ENCODE measurements around the gene CORO7.

The CORO7 gene

GRCh38 chr16:4425378-4426020 lies 9.1 kb upstream of the CORO7 start, which contains the start of gene DNAJA3:
Gene DNAJA3, plus strand, starts transcription at chr16:4425868. Its CDS starts 14 bp downstream, at chr16:4425882.
- peak; percentile 92 for DNase-seq

GRCh38 chr16:4420505-4421105 lies 4.2 kb upstream of the CORO7 start:
- no peak for DNase-seq

GRCh38 chr16:4419402-4419959 lies 3.1 kb upstream of the CORO7 start:
- DNase-seq = no peak

GRCh38 chr16:4415538-4416199 lies 727 bp downstream of the CORO7 start:
- peak; percentile 56 for DNase-seq

GRCh38 chr16:4414187-4414917 lies 2.0 kb downstream of the CORO7 start:
- peak; percentile 70 for DNase-seq

- no peak for DNase-seq
Measured at GRCh38 chr16:4412854-4413253, 3.5 kb downstream of the CORO7 start.

GRCh38 chr16:4412159-4412558 lies 4.2 kb downstream of the CORO7 start:
- no peak for DNase-seq

GRCh38 chr16:4411684-4412083 lies 4.7 kb downstream of the CORO7 start:
- no peak for DNase-seq

- no peak for DNase-seq
Measured at GRCh38 chr16:4410335-4411075, 5.9 kb downstream of the CORO7 start.

- DNase-seq = no peak
Measured at GRCh38 chr16:4409081-4409932, 7.1 kb downstream of the CORO7 start.

GRCh38 chr16:4408323-4408690 lies 8.1 kb downstream of the CORO7 start:
- DNase-seq = no peak

GRCh38 chr16:4407543-4408322 lies 8.7 kb downstream of the CORO7 start:
- DNase-seq = no peak

- DNase-seq = no peak
Measured at GRCh38 chr16:4404967-4405696, 11.3 kb downstream of the CORO7 start.

GRCh38 chr16:4404247-4404966 lies 12.0 kb downstream of the CORO7 start:
- DNase-seq = no peak

GRCh38 chr16:4403133-4403949 lies 13.1 kb downstream of the CORO7 start:
- DNase-seq = no peak

- DNase-seq = peak; percentile 72
Measured at GRCh38 chr16:4402439-4403132, 13.8 kb downstream of the CORO7 start.

- DNase-seq = no peak
Measured at GRCh38 chr16:4401510-4401909, 14.9 kb downstream of the CORO7 start.

GRCh38 chr16:4401094-4401501 lies 15.3 kb downstream of the CORO7 start:
- DNase-seq = no peak

Data from activated CD8-positive, alpha-beta memory T cell treated with anti-CD3 and anti-CD28 coated beads, Interleukin-2, amount 50 U/mL, for 4 hours (primary cell).